ENCODE results near the gene NT5C2.

DNA sequence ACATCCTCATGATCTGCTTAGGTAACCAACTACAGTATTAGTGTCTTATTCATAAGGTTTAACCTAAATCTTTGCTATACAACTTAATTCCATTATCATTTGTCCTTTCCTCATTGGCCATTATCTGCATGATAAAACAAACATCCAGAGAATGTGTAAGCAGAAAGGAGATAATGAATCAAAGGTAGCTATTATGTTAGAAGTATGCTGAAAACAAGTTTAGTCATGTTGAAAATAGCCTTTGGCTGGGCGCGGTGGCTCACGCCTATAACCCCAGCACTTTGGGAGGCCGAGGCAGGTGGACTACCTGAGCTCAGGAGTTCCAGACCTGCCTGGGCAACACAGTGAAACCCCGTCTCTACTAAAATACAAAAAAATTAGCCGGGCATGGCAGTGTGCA lies 78.2 kb downstream of the NT5C2 start:
- TF ChIP-seq, protein P1, sequence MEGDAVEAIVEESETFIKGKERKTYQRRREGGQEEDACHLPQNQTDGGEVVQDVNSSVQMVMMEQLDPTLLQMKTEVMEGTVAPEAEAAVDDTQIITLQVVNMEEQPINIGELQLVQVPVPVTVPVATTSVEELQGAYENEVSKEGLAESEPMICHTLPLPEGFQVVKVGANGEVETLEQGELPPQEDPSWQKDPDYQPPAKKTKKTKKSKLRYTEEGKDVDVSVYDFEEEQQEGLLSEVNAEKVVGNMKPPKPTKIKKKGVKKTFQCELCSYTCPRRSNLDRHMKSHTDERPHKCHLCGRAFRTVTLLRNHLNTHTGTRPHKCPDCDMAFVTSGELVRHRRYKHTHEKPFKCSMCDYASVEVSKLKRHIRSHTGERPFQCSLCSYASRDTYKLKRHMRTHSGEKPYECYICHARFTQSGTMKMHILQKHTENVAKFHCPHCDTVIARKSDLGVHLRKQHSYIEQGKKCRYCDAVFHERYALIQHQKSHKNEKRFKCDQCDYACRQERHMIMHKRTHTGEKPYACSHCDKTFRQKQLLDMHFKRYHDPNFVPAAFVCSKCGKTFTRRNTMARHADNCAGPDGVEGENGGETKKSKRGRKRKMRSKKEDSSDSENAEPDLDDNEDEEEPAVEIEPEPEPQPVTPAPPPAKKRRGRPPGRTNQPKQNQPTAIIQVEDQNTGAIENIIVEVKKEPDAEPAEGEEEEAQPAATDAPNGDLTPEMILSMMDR (optimal IDR thresholded peaks at IDR 0.05 in 1 of 3, IDR thresholded peaks at IDR 0.05 in 1 of 3, conservative IDR thresholded peaks at IDR 0.05 in 1 of 3; ENCODE audit: extremely low read depth in 1 of 3, insufficient read depth in 2 of 3, low read length in 3 of 3) = no peak
- no peak for TF ChIP-seq EZH2 (IDR thresholded peaks at IDR 0.05; ENCODE audit: low read length)

Measured in keratinocyte (primary cell).